Progenitor cell of endocrine pancreas (in vitro differentiated cells): ENCODE measurements around the gene CTU2. TPM values are rescaled to one million over a fixed set of nuclear protein-coding genes. Genes with fewer than 3 reads are reported as not detected.

Source experiments
- DNase-seq: peaks from one replicate; pipeline ENCODE4 v3.0.0; 2021; ENCODE audit warnings: low spot score; ENCODE audit not compliant: unreplicated experiment
- H3K27ac Mint-ChIP-seq: 2 replicates; pipeline ENCODE4 v1.8.0; 2021; ENCODE audit warnings: mild to moderate bottlenecking, moderate library complexity, mixed read lengths
- H3K27me3 Mint-ChIP-seq: 2 replicates; pipeline ENCODE4 v1.8.0; 2021; ENCODE audit warnings: mixed read lengths
- H3K36me3 Mint-ChIP-seq: 2 replicates; pipeline ENCODE4 v1.8.0; 2022; ENCODE audit warnings: mixed read lengths; ENCODE audit not compliant: insufficient read depth
- H3K4me1 Mint-ChIP-seq: 2 replicates; pipeline ENCODE4 v1.8.0; 2021; ENCODE audit warnings: low read depth, mixed read lengths
- H3K4me3 Mint-ChIP-seq: 2 replicates; pipeline ENCODE4 v1.8.0; 2021; ENCODE audit warnings: low read depth, mild to moderate bottlenecking, moderate library complexity, mixed read lengths
- H3K9me3 Mint-ChIP-seq: 2 replicates; pipeline ENCODE4 v1.8.0; 2021; ENCODE audit warnings: low read depth, mixed read lengths
- total RNA-seq: library from RNA; stranded (reverse); gene quantifications from 2 replicates; pipeline ENCODE4 v1.2.1, GENCODE V29; 2021
- TF ChIP-seq, protein P1 (sequence below): fragments of 200-600 bp; sonication (generic); IDR thresholded peaks from one replicate; pipeline ENCODE4 v1.5.0; 2021; ENCODE audit warnings: antibody characterized with exemption, mild to moderate bottlenecking; ENCODE audit not compliant: unreplicated experiment

Gene CTU2
- total RNA-seq, 1 donor from 2014 or later = 17.2 TPM

DNA sequence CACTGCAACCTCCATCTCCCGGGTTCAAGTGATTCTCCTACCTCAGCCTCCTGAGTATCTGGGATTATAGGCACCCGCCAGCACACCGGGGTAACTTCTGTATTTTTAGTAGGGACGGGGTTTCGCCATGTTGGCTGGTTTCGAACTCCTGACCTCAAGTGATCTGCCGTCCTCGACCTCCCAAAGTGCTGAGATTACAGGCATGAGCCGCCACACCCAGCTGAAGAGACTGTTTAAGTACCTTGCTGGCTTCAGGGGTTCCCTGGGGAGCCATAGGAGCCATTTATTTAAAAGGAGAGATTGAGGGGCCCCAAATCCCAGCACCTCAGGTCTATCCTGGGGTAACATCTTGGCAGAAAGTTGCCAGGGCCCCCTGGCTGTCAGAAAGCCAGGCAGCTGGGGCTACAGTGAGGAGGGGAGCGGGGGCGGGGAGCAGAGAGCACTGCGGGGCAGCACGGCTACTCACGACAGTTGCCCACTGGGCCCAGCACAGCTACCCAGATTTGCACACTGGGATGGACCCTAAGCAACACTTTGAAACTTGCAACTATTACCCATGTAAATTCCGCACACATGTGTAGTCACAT lies 21.6 kb upstream of the CTU2 start:
- H3K36me3 Mint-ChIP-seq = no peaks in the 10 kb centered on the region
- H3K27me3 Mint-ChIP-seq = peaks cover 38% of the 10 kb centered on the region
- TF ChIP-seq, protein P1, sequence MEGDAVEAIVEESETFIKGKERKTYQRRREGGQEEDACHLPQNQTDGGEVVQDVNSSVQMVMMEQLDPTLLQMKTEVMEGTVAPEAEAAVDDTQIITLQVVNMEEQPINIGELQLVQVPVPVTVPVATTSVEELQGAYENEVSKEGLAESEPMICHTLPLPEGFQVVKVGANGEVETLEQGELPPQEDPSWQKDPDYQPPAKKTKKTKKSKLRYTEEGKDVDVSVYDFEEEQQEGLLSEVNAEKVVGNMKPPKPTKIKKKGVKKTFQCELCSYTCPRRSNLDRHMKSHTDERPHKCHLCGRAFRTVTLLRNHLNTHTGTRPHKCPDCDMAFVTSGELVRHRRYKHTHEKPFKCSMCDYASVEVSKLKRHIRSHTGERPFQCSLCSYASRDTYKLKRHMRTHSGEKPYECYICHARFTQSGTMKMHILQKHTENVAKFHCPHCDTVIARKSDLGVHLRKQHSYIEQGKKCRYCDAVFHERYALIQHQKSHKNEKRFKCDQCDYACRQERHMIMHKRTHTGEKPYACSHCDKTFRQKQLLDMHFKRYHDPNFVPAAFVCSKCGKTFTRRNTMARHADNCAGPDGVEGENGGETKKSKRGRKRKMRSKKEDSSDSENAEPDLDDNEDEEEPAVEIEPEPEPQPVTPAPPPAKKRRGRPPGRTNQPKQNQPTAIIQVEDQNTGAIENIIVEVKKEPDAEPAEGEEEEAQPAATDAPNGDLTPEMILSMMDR = no peak
- no peaks in the 10 kb centered on the region for H3K9me3 Mint-ChIP-seq
- no peak overlapping the region for H3K27ac Mint-ChIP-seq
- H3K4me1 Mint-ChIP-seq = peaks cover 6% of the 10 kb centered on the region
- no peak for DNase-seq
- H3K4me3 Mint-ChIP-seq = no peak overlapping the region

DNA sequence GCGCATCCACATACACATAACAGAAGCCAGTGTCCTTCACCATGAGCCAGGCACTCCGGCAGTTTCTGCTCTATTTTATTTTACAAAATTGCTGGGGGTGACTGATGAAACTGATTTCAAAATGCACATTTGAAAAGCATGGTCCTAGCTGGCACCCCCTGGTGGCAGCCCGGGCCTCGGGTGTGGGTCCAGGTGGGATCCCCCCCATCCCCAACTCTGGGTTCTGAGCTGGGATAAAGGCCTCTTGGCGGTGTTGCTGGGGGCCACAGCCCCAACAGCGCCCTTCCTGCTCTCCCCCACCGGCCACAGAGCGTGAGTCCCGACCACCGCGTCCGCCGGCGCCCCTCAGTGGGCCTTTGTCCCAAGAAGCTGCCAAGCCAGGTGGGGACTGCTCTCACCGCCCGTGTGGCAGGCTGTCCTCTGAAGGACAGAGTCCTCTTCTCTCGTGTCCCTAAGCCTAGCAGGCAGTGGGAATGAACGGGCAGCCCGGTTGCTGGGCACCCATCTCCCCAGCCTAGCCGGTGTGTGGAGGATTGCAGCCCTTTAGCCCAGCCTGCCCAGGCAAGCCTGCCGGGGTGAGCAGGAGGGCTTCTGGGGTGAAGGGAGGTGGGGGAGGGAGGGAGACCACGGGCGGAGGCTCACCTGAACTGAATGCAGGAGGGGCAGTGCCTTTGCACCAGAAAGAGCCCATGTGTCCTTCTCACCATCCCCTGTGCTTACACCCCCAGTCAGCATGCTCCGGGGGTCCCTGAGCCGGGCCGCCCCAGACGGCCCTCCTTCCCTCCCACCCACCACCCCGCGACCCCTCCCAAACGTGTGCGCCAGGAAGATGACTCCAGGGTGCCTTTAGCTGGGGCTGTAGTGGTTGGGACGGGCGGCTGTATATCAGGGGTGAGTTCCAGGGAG lies 20.9 kb upstream of the CTU2 start:
- peak overlapping the region; percentile 67 for H3K27ac Mint-ChIP-seq
- H3K27me3 Mint-ChIP-seq = peaks cover 39% of the 10 kb centered on the region
- H3K36me3 Mint-ChIP-seq = no peaks in the 10 kb centered on the region
- TF ChIP-seq, protein P1 = peak; percentile 65
- H3K9me3 Mint-ChIP-seq = no peaks in the 10 kb centered on the region
- H3K4me3 Mint-ChIP-seq = peak overlapping the region; percentile 68
- no peak for DNase-seq
- peaks cover 6% of the 10 kb centered on the region for H3K4me1 Mint-ChIP-seq

GRCh38 chr16:88686062-88686438 lies 20.3 kb upstream of the CTU2 start:
- Mint-ChIP-seq H3K36me3 (no peaks in the 10 kb centered on the region), H3K9me3 (no peaks in the 10 kb centered on the region), H3K4me1 (peaks cover 6% of the 10 kb centered on the region), H3K27ac (no peak overlapping the region), H3K27me3 (peaks cover 45% of the 10 kb centered on the region), H3K4me3 (peak overlapping the region; percentile 68)
- DNase-seq = no peak
- TF ChIP-seq, protein P1 = no peak

DNA sequence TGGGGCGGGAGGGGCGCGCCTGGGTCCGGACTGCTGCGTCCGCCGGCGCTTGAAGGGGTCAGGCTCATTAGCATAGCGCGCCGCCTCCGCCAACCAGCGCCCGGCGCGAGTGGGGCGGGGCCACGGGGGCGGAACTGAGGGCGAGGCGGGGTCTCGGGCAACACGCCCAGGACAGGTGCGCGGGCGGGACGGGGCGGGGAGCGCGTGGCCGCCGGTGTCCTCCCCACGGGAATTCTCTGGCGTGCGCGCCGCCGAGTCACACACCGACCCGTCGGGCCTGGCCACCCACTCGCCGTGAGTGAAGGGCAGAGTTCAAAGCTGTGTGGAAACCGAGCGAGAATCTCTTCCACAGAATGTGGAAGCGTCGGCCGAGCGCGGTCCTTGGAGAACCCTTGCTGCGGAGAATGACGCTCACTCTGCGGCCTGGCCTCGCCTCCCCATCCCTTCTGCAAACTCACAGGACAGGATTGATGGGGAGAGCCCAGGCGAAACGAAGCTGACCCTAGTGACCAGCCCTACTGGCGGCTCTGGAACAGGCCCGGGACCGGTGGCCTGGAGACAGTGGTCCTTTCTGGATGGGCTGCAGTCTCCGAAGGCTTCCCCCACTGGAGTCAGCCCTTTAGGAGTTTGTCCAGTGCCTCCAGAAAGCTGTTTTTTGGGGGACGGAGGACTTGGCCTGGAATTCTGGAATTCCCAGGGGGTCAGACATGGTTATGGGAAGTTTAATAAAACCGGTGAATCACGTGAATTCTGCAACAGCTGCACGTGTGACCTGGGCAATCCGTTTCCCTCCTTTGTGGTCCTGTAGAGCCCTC lies 19.7 kb upstream of the CTU2 start, which contains the start of gene SNAI3:
Gene SNAI3 (minus strand): TSS at position 69 of the 815 bp plus-strand sequence. CDS start 101 bp downstream, outside the sequence.
- Mint-ChIP-seq H3K4me3 (peak within 1 kb of the TSS; percentile 68), H3K36me3 (no peaks in the 10 kb centered on the region), H3K27me3 (peaks cover 45% of the 10 kb centered on the region), H3K9me3 (no peaks in the 10 kb centered on the region), H3K4me1 (peaks cover 6% of the 10 kb centered on the region), H3K27ac (peak within 1 kb of the TSS; percentile 67)
- DNase-seq = peak; percentile 83
- TF ChIP-seq, protein P1 = no peak

DNA sequence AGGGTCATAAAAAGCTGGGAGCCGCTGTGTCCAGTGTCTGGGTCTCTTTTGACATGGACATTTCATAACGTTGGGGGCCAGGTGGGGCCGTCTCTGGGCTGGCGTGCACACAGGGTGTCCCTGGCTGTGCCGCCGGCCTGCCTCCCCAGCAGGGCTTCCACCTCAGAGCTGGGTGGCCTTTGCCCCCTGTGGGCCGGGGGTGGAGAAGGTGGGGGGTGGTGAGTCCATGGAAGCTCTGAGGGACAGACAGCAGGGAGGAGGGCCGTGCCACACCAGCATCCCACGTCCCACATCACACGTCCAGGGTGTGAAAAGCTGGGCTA lies 19.1 kb upstream of the CTU2 start:
- no peak overlapping the region for H3K4me3 Mint-ChIP-seq
- TF ChIP-seq, protein P1 = no peak
- peaks cover 6% of the 10 kb centered on the region for H3K4me1 Mint-ChIP-seq
- H3K9me3 Mint-ChIP-seq = no peaks in the 10 kb centered on the region
- no peak overlapping the region for H3K27ac Mint-ChIP-seq
- peaks cover 44% of the 10 kb centered on the region for H3K27me3 Mint-ChIP-seq
- no peaks in the 10 kb centered on the region for H3K36me3 Mint-ChIP-seq
- peak; percentile 9 for DNase-seq
